HCT116 (cell line): ENCODE data around the gene CCNK. TPM values are rescaled to one million over a fixed set of nuclear protein-coding genes. Genes with fewer than 3 reads are reported as not detected.

Experiments used
- ATAC-seq: fragments of 200-7000 bp; cut with Tn5 transposase; 2 replicates; pipeline ENCODE4 v1.9.1; 2020; ENCODE audit warnings: mild to moderate bottlenecking, moderate library complexity
- BruUV-seq: library from RNA; stranded (reverse); fragments of 400-500 nt; replicated peaks from 2 replicates; lab custom pipeline; 2021; lab: Mats Ljungman, UMichigan
- CTCF ChIA-PET: fragments of 300-600 bp; sonication (Branson Sonifier 250); formaldehyde crosslinking; loops from one replicate; lab custom pipeline; 2021; ENCODE audit warnings: antibody characterized with exemption; lab: Charles Lee
- POLR2A ChIA-PET: fragments of 300-600, 350-600 bp; sonication (Branson Sonifier 250); formaldehyde crosslinking; loops from one replicate; lab custom pipeline; 2021; ENCODE audit warnings: antibody characterized with exemption; lab: Charles Lee
- RAD21 ChIA-PET, 2 experiments: fragments of 300-600 bp; sonication (Branson Sonifier 250); formaldehyde crosslinking; loops; one replicate each; lab custom pipeline; 2023; ENCODE audit warnings: low total read pairs in 2 of 2; ENCODE audit not compliant: uncharacterized antibody in 2 of 2, unreplicated experiment in 2 of 2, low non-redundant PET in 1 of 2; lab: Charles Lee
- DNase-seq: peaks from one replicate; pipeline ENCODE4 v3.0.0-alpha.2; 2010; ENCODE audit warnings: low read depth, low spot score
- H2AFZ ChIP-seq: fragments of 200-600 bp; shearing (Covaris generic), sonication (generic); 2 replicates; pipeline ENCODE4 v1.6.1; 2017; ENCODE audit warnings: low read depth, mixed run types, mixed read lengths, antibody characterized with exemption, low read length; ENCODE audit not compliant: poor library complexity, severe bottlenecking
- H3K27ac ChIP-seq: 2 replicates; pipeline ENCODE4 v1.5.1; 2012; ENCODE audit warnings: low read depth, low read length
- H3K27me3 ChIP-seq: fragments of 200-600 bp; sonication (generic); 2 replicates; pipeline ENCODE4 v1.6.1; 2016; ENCODE audit warnings: mixed run types, low read length, mixed read lengths; ENCODE audit not compliant: insufficient read depth
- H3K36me3 ChIP-seq, 2 experiments: fragments of 200-500 bp in 1 of 2; fragments of 200-600 bp in 1 of 2; sonication (Bioruptor generic) in 1 of 2; sonication (generic) in 1 of 2; 2 replicates each; pipeline versions ENCODE4 v1.5.1 to v1.6.1; 2014 to 2016; ENCODE audit warnings: low read length in 2 of 2, inconsistent platforms in 1 of 2, mixed read lengths in 1 of 2, mixed run types in 1 of 2; ENCODE audit not compliant: insufficient read depth in 2 of 2, control insufficient read depth in 1 of 2
- H3K4me1 ChIP-seq, 2 experiments: fragments of 200-600 bp in 1 of 2; sonication (generic) in 1 of 2; 2 replicates each; pipeline versions ENCODE4 v1.5.1 to v1.6.1; 2012 to 2017; ENCODE audit warnings: low read length in 2 of 2, inconsistent platforms in 1 of 2, mild to moderate bottlenecking in 1 of 2, mixed read lengths in 1 of 2, mixed run types in 1 of 2, moderate library complexity in 1 of 2; ENCODE audit not compliant: insufficient read depth in 2 of 2, control insufficient read depth in 1 of 2
- H3K4me2 ChIP-seq: fragments of 200-600 bp; sonication (generic); 2 replicates; pipeline ENCODE4 v1.6.1; 2017; ENCODE audit warnings: mixed run types, low read length, mixed read lengths
- H3K4me3 ChIP-seq, 2 experiments: fragments of 200-600 bp in 1 of 2; sonication (generic) in 1 of 2; replicated peaks in 1 of 2; 2 replicates each; pipeline ENCODE4 v1.5.1; 2011 to 2016; ENCODE audit warnings: low read length in 2 of 2, control low read depth in 1 of 2, low read depth in 1 of 2, mild to moderate bottlenecking in 1 of 2, mixed read lengths in 1 of 2, mixed run types in 1 of 2
- H3K79me2 ChIP-seq: fragments of 200-600 bp; sonication (generic); 2 replicates; pipeline ENCODE4 v1.6.1; 2017; ENCODE audit warnings: mild to moderate bottlenecking, mixed run types, low read length, moderate library complexity, mixed read lengths; ENCODE audit not compliant: insufficient read depth
- H3K9ac ChIP-seq: fragments of 200-600 bp; sonication (generic); 2 replicates; pipeline ENCODE4 v1.6.1; 2016; ENCODE audit warnings: low read length, mixed read lengths
- H3K9me2 ChIP-seq: fragments of 200-600 bp; sonication (generic), shearing (Covaris generic); 2 replicates; pipeline ENCODE4 v1.6.1; 2017; ENCODE audit warnings: mixed run types, mild to moderate bottlenecking, moderate library complexity; ENCODE audit not compliant: insufficient read depth
- H3K9me3 ChIP-seq, 2 experiments: fragments of 200-500 bp in 1 of 2; fragments of 200-600 bp in 1 of 2; sonication (Bioruptor generic) in 1 of 2; sonication (generic) in 1 of 2; 2 replicates each; pipeline ENCODE4 v1.6.1; 2014 to 2017; ENCODE audit warnings: low read length in 2 of 2, mixed read lengths in 2 of 2, inconsistent platforms in 1 of 2, low read depth in 1 of 2, mild to moderate bottlenecking in 1 of 2, mixed run types in 1 of 2, moderate library complexity in 1 of 2; ENCODE audit not compliant: control insufficient read depth in 1 of 2, insufficient read depth in 1 of 2
- H4K20me1 ChIP-seq: fragments of 200-600 bp; sonication (generic), shearing (Covaris generic); 2 replicates; pipeline ENCODE4 v1.6.1; 2017; ENCODE audit warnings: mixed run types, mild to moderate bottlenecking, moderate library complexity; ENCODE audit not compliant: insufficient read depth
- CBX3 ChIP-seq: IDR thresholded peaks from 2 replicates; pipeline ENCODE4 v1.6.1; 2012; ENCODE audit warnings: low read depth
- EGR1 ChIP-seq: IDR thresholded peaks from 2 replicates; pipeline ENCODE4 v1.6.1; 2012; ENCODE audit warnings: low read depth
- EZH2 ChIP-seq: fragments of 200-600 bp; sonication (generic); IDR thresholded peaks from 2 replicates; pipeline ENCODE4 v1.6.1; 2017; ENCODE audit warnings: antibody characterized with exemption, mixed run types
- RAD21 ChIP-seq: IDR thresholded peaks from 2 replicates; pipeline ENCODE4 v1.6.1; 2012; ENCODE audit warnings: low read depth, mild to moderate bottlenecking
- YY1 ChIP-seq: IDR thresholded peaks from 2 replicates; pipeline ENCODE4 v1.6.1; 2011; ENCODE audit warnings: low read length, low read depth, moderate library complexity, mild to moderate bottlenecking; ENCODE audit not compliant: insufficient replicate concordance; ENCODE audit errors: extremely low read depth
- intact Hi-C: fragments of 100-400 bp; cut with micrococcal nuclease; formaldehyde crosslinking; loops from 2 replicates; pipeline ENCODE4 v1.10.0; 2022
- total RNA-seq: library from RNA; stranded (reverse); gene quantifications from one replicate; pipeline ENCODE4 v1.2.1, GENCODE V29; 2021; ENCODE audit not compliant: unreplicated experiment
- TF ChIP-seq, protein P1 (sequence below), 3 experiments: fragments of 200-600 bp in 1 of 3; sonication (generic) in 1 of 3; IDR thresholded peaks in 2 of 3; conservative IDR thresholded peaks in 1 of 3; 2 replicates each; pipeline ENCODE4 v1.5.1; 2012 to 2017; ENCODE audit warnings: low read depth in 2 of 3, low read length in 2 of 3, antibody characterized with exemption in 1 of 3, borderline replicate concordance in 1 of 3, control low read depth in 1 of 3, mild to moderate bottlenecking in 1 of 3, mixed read lengths in 1 of 3, mixed run types in 1 of 3, moderate library complexity in 1 of 3; ENCODE audit not compliant: insufficient read depth in 1 of 3

Gene CCNK
- total RNA-seq, 1 experiment from 2014 or later: 68.2 TPM

DNA sequence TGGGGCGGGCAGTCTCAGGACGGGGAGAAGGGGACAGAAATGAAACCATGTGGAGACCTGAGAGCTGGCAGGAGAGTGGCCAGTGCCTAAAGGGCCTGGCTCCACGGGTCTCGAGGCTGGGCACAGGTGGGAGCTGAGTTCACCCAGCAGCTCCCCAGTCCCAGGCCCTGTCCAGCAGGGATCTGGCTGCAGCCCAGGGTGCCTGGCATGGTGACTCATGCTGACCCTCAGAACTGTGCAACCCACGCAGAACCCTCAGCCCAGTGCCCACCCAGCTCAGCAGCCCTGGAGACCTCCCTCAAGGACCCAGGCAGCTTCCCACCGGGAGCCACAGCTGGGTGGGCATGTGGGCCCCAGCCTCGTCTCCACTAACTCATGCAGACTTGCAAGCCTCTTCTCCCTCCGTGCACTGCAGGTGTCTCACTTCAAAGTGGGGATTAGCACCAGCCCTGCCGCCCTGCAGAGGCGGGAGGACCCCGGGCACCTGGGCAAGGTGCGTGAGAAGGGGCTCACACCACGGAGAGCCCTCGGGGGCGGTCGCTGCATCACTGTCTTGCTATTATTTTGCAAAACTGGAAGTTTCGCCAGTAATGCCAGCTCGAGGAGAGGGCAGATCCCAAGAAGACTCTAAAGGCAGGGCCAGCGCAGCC, 46.3 kb downstream of the CCNK start:
- RAD21 ChIA-PET: no interaction called here
- BruUV-seq: no TSS peak
- no peaks in the 10 kb centered on the region for H3K36me3 ChIP-seq
- no peaks in the 10 kb centered on the region for H3K27me3 ChIP-seq
- TF ChIP-seq EGR1 (no peak), YY1 (no peak), RAD21 (no peak), EZH2 (no peak)
- TF ChIP-seq, all 23 proteins: peak for 0
- no peak overlapping the region for H2AFZ ChIP-seq
- H3K9me3 ChIP-seq: no peaks in the 10 kb centered on the region
- no peaks in the 10 kb centered on the region for H3K9me2 ChIP-seq
- no peak for DNase-seq
- ChIA-PET POLR2A (no interaction called here), CTCF (no interaction called here)
- no peaks in the 10 kb centered on the region for H4K20me1 ChIP-seq
- H3K4me3 ChIP-seq: no peak overlapping the region
- no peak overlapping the region for H3K9ac ChIP-seq
- ATAC-seq: no peak
- peaks cover 3% of the 10 kb centered on the region; the same call in 1 of the 2 replicates for H3K79me2 ChIP-seq
- intact Hi-C loops: loop anchor here (10.0 kb wide), 1 partner anchor 417 kb away; no protein-coding TSS in a partner anchor
- H3K4me1 ChIP-seq: peaks cover 0 to 6% of the 10 kb centered on the region in 2 experiments; a peak in 2 of 4 replicates
- no peak overlapping the region for H3K27ac ChIP-seq
- no peak overlapping the region for H3K4me2 ChIP-seq

DNA sequence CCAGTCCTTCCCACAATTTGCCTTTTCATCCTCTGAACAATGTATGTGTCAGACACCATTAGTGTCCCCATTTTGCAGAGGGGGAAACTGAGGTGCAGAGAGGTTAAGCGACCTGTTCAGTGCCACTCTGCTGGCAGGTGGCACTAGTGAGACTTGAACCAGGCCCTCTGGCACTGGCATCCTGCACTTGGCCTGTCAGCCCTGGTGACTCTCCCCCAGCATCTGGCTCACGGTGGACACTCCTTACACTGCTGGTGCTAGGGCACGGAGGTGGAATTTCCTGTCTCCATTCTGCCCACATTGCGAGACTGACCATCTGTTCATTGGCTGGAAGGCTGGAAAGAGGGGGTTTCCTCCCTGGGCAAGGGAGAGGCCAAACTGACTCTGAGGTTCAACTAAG, 48.7 kb downstream of the CCNK start:
- Histone ChIP-seq H3K9ac (no peak overlapping the region), H3K27ac (no peak overlapping the region), H3K4me2 (no peak overlapping the region), H3K27me3 (no peaks in the 10 kb centered on the region), H3K9me2 (no peaks in the 10 kb centered on the region), H2AFZ (no peak overlapping the region), H3K4me3 (no peak overlapping the region), H3K4me1 (no peaks in the 10 kb centered on the region), H4K20me1 (no peaks in the 10 kb centered on the region), H3K79me2 (no peaks in the 10 kb centered on the region; the same call in 1 of the 2 replicates), H3K36me3 (no peaks in the 10 kb centered on the region), H3K9me3 (no peaks in the 10 kb centered on the region)
- BruUV-seq: no TSS peak
- ChIA-PET POLR2A (no interaction called here), RAD21 (no interaction called here), CTCF (no interaction called here)
- TF ChIP-seq, protein P1, sequence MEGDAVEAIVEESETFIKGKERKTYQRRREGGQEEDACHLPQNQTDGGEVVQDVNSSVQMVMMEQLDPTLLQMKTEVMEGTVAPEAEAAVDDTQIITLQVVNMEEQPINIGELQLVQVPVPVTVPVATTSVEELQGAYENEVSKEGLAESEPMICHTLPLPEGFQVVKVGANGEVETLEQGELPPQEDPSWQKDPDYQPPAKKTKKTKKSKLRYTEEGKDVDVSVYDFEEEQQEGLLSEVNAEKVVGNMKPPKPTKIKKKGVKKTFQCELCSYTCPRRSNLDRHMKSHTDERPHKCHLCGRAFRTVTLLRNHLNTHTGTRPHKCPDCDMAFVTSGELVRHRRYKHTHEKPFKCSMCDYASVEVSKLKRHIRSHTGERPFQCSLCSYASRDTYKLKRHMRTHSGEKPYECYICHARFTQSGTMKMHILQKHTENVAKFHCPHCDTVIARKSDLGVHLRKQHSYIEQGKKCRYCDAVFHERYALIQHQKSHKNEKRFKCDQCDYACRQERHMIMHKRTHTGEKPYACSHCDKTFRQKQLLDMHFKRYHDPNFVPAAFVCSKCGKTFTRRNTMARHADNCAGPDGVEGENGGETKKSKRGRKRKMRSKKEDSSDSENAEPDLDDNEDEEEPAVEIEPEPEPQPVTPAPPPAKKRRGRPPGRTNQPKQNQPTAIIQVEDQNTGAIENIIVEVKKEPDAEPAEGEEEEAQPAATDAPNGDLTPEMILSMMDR (IDR thresholded peaks at IDR 0.05 in 2 of 3, conservative IDR thresholded peaks at IDR 0.05 in 1 of 3; ENCODE audit: borderline replicate concordance in 1 of 3, insufficient read depth in 1 of 3, low read depth in 2 of 3, low read length in 2 of 3): peak in 1 of 3 experiments; percentile 14; a peak in 1 of 6 replicates
- TF ChIP-seq RAD21 (peak; percentile 53), CBX3 (no peak)
- intact Hi-C loops: loop anchor here (10.0 kb wide), 1 partner anchor 415 kb away; no protein-coding TSS in a partner anchor
- DNase-seq (no peak), ATAC-seq (peak; percentile 43; the same call in 1 of the 2 replicates)
